Suprapubic skin (tissue), 4 donors: ENCODE results near the gene GBF1.

Experiments used
- EP300 ChIP-seq: sonication (generic); formaldehyde crosslinking; IDR thresholded peaks from one replicate; pipeline ENCODE4 v1.6.1; 2017; ENCODE audit warnings: antibody characterized with exemption
- POLR2A ChIP-seq, 2 donors: fragments of 450-650 bp; IDR thresholded peaks; one replicate each; pipeline ENCODE4 v1.6.1; 2017; ENCODE audit warnings: antibody characterized with exemption in 2 of 2, mild to moderate bottlenecking in 2 of 2, moderate library complexity in 2 of 2
- POLR2AphosphoS5 ChIP-seq, 3 donors: sonication (generic); formaldehyde crosslinking; IDR thresholded peaks; one replicate each; pipeline ENCODE4 v1.6.1; 2017; ENCODE audit warnings: antibody characterized with exemption in 3 of 3
- TF ChIP-seq, protein P1 (sequence below), 2 donors: fragments of 200-600 bp in 1 of 2; fragments of 450-650 bp in 1 of 2; sonication (generic) in 1 of 2; IDR thresholded peaks; one replicate each; pipeline ENCODE4 v1.5.1; 2016 to 2019; ENCODE audit warnings: antibody characterized with exemption in 2 of 2, mild to moderate bottlenecking in 1 of 2, moderate library complexity in 1 of 2

DNA sequence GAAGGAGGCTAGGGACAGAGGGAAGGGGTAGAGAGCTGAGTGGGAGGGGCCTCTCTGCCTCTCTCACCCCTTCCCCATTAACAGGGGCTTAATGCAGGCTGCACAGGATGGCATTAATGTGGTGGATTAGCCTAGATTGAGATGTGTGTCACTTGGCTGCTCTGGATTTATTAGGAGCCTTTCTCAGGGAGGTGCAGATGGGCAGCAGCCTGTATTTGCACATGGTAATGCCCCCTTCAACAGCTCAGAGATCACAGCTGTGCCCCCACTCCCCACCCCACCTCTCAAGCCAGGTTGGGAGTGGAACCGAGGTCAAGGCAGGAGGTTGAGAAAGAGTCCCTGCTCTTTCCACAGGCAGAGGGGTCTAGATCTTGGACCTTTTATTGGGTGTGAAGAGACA lies 11.3 kb upstream of the GBF1 start:
- no peak for TF ChIP-seq POLR2AphosphoS5 (IDR thresholded peaks at IDR 0.05)
- TF ChIP-seq, protein P1, sequence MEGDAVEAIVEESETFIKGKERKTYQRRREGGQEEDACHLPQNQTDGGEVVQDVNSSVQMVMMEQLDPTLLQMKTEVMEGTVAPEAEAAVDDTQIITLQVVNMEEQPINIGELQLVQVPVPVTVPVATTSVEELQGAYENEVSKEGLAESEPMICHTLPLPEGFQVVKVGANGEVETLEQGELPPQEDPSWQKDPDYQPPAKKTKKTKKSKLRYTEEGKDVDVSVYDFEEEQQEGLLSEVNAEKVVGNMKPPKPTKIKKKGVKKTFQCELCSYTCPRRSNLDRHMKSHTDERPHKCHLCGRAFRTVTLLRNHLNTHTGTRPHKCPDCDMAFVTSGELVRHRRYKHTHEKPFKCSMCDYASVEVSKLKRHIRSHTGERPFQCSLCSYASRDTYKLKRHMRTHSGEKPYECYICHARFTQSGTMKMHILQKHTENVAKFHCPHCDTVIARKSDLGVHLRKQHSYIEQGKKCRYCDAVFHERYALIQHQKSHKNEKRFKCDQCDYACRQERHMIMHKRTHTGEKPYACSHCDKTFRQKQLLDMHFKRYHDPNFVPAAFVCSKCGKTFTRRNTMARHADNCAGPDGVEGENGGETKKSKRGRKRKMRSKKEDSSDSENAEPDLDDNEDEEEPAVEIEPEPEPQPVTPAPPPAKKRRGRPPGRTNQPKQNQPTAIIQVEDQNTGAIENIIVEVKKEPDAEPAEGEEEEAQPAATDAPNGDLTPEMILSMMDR (IDR thresholded peaks at IDR 0.05): no peak
- TF ChIP-seq POLR2A (IDR thresholded peaks at IDR 0.05): no peak
- no peak for TF ChIP-seq EP300
